Dedifferentiated amniotic fluid mesenchymal stem cell (primary cell): ENCODE data around the gene HYAL3.
"Not testable (repeated sequence)": the region's sequence is repeated elsewhere in the genome, so short reads cannot be mapped to it uniquely, and the experiment has no call there.

Experiments used
- DNase-seq: peaks from one replicate; pipeline ENCODE4 v3.0.0-alpha.2; 2016; ENCODE audit errors: extremely low spot score

The HYAL3 gene

DNA sequence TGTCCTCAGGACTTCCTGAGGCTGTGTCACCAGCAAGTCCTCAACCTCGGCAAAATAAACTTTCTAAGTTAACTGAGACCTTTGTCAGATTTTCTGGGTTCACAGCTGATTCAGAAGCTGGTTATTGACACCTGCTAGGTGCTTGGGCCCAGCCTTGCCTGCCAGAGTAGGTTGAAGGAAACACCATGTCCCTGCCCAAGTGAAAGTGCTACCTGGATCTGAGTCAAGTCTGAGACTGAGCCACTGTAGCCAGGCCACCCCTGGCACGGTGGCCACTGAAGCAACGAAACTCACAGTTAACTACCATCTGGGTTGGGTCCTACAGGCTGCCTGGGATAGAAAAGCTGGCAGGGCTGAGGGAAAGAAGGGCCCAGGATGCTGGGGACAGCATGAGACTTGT lies 15.1 kb upstream of the HYAL3 start:
- no peak for DNase-seq

DNA sequence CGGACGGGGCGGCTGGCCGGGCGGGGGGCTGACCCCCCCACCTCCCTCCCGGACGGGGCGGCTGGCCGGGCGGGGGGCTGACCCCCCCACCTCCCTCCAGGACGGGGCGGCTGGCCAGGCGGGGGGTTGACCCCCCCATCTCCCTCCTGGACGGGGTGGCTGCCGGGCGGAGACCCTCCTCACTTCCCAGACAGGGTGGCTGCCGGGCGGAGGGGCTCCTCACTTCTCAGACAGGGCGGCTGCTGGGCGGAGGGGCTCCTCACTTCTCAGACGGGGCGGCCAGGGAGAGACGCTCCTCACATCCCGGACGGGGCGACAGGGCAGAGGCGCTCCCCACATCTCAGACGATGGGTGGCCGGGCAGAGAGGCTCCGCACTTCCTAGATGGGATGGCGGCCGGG lies 12.8 kb upstream of the HYAL3 start:
- not testable (repeated sequence) for DNase-seq

DNA sequence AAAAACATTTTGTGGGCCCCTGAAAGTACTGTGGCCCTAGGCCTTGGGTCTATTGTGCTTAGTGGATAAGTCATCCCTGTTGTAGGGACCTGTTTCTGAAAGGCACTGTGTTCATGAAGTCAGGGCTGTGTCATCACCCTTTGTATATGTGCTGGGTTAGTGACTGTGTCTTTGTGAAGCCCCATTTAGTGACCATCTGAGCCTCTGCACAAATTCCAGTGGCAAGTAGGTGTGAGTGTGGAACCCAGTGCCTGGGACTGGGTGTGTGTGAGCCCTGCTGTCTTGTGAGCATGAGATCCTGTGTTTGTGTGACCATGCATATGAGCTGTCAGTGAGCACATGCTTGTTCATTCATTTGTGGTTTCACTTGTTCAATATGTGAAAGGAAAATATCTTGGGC lies 5.4 kb upstream of the HYAL3 start:
- no peak for DNase-seq

DNA sequence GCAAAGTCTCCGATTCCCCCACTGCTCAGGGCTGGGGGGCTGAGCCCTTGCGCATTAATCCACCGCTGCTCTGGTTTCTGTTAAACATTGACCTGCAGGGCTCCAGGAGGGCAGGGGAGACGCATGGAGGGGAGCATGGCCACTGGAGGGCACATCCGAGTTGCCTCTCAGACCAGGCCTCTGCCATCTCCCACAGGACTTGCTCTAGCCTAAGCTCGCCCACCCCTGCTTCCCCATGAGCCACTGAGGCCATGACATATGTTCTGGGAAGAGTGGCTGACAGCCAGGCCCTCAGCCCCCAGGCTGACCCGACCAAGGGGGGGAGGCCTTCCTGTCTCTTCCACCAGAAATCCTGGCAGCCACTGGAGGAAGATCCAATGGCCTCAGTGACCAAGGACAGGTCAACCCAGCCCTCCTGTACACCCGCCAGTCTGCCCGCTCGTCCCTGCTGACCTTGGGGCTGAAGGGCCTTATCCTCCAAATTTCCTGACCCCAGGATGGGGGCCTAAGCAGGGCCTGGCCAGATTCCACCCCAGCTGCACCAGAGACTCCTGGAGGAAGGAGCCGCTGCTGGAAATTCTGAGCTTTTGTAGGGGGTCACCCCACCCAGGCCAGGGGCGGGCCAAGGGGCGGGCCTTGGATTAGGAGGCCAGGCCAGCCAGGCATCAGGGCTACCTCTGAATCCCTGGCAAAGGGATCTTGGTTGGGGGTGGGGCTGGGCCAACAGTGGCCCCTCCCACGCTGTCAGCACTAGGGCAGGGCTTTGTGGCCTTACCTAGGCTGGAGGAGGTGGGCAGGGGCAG lies 4.0 kb upstream of the HYAL3 start, which contains the start of gene HYAL1:
Gene HYAL1 (minus strand): TSS at position 562 of the 803 bp plus-strand sequence. CDS start 618 bp downstream, outside the sequence.
- DNase-seq, result peak; percentile 8

DNA sequence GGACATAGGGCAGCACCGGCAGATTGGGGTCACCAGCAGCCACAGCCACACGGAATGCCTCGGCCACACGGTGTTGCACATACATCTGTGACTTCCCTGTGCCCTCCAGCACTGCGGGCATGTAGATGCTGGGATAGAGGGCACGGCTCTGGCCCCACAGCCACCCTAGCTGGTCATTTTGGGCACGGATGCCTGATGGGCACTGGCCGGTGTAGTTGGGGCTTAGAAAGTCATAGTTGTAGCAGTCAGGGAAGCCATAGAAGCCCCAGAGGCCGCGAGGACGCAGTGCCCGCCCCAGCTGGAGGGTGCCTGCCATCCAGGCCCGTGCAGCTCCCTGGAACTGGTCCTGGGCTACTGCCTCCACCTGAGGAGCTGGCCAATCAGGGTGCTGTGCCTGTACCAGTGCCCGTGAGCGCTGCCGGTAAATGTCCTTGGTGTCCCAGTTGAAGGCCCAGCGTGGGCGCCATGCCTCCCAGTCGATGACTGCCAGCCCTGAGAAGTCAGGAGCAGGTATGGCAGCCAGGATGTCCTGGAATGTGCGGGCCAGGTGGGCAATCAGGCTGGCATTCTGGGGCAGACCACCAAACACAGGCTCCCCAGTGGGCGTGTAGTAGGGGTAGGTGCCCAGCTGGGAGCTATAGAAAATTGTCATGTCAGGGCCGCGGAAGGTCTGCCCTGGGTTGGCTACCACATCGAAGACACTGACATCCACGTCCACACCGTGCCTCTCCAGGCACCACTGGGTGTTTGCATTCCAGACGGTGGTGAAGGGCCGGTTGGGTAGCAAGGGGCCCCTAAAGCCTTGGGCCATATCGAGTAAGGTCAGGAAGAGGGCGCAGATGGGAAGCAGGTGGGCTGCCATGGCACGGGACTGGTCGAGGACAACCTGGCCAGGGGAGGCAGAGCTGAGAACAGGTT lies 3.1 kb upstream of the HYAL3 start:
- DNase-seq, result peak; percentile 7

DNA sequence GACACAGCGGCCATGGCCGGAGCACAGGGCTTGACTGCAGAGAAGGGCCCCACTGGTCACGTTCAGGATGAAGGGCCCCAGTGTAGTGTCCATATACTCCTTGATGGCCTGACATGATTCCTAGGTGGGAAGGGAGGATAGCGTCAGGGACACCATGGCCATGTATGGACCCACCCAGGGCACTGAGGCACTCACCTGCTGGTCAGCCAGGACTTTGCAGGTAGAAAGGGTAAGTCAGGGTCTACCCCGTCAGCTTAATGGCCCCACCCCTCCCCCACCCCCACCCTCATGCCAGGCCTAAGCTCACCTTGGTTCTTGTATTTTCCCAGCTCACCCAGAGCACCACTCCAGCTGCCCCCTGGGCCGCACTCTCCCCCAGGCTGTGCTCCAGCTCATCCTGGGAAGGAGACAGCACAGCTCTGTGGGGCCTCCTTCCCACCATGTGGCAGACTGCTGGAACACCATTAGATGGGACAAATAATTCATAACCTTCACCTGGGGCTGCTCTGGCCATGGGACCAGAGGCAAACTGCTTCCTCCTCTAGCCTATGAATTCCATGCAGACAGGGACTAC lies 1.6 kb upstream of the HYAL3 start:
- peak; percentile 8 for DNase-seq

DNA sequence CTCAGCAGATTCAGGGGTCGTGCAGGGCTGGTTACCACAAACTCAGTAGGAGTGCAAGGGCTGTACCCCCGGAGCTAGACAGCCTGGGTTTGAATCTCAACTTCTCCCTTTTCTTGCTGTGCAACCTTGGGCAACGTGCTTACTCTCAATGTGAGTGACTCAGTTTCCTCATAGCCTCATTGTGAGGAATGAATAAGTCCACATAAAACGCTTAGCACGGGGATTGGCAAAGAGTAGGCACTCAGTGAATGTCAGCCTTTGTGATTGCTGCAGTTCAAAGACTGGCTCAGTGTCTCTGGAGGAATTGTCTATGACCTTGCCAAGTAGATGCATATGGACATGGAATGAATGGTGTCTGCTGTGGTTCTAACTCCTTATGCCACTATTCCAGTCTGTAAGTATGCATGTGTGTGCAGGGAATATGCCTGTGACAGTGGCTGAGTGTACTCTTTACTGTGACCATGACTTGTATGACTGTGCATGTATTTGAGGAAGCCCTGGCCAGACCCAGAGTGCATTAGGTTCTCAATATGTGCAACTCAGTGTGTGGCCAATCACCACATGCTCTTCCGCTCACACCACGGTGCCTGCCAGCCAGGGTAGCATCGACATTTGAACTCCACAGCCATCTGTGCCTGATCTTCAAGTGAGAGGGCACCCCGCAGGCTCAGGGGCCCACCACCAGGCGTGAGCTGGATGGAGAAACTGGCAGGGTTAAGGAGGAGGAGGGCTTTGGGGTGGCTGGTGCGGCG lies 900 bp upstream of the HYAL3 start:
- DNase-seq, result peak; percentile 40

DNA sequence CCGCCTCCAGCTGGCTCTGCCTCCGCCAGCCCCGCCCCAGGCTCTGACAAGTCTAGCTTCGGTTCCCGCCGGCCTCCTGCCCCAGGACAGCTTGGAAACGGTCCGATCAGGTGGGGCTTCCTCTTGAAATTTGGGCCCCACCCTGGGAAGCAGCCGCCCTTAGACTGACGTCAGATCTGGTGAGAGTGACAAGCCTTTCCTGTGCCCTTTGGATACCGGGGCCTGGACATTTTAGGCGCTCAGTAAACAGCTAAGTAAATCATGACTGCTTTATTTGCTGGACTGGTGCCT lies 378 bp upstream of the HYAL3 start:
- no peak for DNase-seq

DNA sequence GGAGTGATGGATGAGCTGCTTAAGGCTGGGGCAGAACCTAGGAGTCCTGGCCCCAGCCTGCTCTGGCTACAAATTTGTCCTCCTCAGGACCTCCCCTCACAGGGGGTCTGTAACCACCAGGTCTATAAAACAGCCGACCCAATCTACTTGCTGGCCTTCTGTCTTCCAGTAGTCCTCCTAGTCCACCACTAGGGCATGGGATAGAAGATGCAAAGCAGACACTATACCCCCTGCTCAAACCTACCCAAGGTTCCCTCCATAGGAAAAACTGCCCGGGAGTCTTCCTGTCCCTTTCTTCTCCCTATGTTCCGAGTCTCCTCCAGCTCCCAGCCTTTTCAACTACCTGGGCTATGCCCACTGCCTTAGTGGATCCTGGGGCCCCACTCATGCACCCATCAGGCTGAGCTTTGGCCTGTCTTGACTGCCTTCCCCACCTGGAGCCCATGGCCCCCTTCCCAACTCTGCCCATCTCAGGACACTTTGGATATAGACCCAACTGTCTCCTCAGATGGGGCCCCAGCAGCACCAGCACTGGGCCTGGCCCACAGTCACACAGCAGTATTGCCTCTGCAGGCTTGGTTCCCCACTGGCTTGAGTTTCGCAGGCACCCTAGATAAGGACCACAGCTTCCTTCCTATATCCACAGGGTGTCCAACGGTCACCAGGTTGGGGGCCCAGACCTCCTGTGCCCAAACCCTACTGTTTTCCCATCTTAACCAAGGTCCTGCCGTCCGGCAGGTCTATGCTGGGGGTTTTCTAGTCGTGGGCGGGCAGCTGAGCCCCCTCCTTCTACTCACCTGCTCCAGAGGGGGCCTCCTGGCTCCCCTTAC lies 1.1 kb downstream of the HYAL3 start:
- peak; percentile 11 for DNase-seq

DNA sequence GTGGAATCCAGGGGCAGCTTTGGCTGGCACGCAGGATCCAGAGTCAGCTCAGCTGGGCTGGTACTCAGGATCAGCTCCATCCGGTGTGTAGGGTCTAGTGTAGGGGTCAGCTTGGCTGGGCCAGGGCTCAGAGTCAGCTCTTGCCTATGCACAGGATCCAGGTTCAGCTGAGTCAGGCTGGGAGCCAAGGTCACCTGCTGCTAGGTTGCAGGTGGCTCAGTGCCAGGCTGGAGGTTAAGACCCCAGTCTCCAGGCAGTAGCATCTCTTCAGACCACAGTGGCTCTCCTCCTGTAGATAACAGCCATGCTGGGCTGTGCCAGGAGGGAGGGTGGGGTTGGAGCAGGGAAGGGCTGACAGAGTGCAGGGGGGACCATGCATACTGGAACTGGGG lies 1.8 kb downstream of the HYAL3 start:
- DNase-seq, result no peak

DNA sequence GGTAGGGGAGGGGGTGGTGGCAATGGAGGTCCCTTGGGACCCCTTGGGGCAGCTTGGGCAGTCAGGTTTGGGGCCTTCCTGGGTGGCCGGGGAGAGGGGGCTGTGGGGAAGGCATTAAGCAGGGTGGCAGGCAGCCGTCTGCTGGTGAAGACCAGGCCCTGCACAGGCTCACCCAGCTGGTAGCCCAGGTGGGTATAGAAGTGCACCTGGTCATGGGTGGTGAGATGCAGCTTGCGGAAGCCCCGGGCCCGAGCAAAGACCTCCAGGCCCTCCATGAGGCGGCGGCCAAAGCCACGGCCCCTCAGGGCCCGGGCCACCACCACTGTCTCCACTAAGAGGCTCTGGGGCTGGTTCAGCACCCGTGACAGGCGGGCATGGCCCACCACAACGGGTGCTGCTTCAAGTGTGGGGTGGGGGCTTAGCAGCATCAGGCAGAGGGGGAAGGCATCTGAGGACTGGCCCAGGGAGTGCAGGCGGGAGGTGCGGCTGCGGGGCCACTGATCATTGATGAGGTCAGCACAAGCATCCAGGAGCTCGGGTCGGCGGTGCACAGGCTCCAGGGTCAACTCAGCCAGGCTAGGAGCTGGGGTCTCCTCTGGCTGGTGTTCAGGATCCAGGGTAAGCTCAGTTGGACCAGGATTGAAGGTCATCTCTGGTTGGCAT lies 2.4 kb downstream of the HYAL3 start:
- DNase-seq, result no peak

DNA sequence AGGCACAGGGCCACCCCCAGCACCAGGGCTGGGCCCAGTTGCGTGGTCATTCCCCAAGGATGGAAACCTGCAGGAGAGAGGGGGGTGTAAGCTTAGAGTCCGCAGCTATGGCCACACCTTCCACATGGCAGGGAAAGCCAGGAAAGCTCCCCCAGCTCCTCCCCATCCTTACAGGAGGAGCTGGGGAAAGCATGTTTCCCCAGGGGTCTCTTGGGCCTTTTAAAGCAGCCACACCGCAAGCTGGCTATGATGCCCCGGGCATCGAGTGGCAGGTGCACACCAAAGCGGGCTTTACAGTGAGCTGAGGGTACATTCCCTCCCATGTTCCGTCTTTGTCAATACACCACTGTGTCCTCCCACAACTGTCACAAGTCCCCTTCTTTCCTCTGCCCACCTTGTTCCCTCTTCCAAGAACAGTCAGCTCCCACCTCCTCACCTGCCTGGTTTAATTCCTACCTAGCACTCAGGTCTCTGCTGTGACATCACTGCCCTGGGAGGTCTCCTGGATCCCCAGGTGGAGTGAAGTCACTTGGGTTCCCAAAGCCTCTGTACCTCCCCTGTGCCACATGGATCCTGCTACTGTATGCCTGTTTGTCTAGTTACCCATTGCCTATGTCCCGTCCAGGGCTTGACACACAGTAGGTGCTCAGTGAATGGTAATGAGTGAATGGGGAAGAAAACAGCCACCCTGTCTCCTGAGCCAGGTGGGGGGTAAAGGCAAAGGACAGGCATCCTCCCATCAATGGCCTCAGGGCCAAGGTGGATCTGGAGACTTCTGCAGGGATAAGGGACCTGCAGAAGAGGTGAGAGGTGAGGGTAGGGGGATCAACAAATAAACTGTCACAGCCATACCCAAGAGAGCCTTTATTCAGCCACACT lies 3.4 kb downstream of the HYAL3 start:
- DNase-seq, result no peak

DNA sequence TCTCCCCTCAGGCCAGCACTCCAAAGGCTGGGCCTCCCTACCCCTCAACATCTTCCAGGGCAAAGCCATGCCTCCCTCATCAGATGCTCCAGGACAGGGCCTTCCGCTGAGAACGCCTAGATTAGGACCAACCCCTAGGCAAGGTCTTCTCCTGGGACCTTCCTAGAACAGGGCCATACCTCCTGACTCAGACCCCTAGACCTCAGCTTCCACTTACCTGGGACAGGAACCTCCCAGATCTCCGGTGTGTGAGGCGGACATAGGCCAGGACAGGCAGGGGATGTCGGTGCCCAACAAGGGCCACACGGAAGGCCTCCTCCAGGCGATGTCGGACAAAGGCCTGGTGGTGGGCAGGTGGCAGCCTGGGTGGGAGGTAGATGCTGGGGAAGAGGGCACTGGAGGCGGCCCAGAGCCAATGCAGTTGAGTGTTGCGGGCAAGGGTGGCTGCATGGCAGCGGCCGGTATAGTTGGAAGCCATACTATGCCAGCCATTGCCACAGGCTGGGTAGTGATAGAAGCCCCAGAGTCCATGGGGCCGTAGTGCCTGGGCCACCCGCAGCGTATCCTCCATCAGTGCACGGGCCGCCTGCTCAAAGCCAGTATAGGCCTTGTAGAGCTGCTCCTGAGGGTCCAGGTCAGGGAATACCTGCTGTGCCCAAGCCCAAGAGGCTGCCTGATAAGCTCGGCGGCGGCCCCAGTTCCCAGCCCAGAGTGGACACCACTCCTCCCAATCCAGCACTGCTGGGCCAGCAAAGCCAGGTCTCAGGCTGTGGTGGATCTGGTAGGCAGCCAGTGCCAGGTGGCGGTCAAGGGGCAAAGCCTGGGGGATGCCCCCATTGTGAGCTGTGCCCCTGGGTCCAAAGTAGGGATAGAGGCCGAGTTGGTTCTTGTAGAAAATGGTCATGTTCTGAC lies 4.5 kb downstream of the HYAL3 start:
- DNase-seq, result no peak

DNA sequence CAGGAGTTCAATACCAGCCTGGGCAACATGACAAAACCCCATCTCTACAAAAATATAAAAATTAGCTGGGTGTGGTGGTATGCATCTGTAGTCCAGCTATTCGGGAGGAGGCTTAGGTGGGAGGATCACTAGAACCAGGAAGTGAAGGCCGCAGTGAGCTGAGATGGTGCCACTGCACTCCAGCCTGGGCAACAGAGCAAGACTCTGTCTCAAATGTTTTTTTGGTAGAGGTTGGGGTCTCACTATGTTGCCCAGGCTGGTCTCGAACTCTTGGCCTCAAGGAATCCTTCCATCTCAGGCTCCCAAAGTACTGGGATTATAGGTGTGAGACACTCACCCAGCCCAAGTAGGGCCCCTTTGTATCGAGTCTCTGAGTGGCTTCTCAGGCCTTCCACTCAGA lies 5.1 kb downstream of the HYAL3 start:
- DNase-seq, result no peak

DNA sequence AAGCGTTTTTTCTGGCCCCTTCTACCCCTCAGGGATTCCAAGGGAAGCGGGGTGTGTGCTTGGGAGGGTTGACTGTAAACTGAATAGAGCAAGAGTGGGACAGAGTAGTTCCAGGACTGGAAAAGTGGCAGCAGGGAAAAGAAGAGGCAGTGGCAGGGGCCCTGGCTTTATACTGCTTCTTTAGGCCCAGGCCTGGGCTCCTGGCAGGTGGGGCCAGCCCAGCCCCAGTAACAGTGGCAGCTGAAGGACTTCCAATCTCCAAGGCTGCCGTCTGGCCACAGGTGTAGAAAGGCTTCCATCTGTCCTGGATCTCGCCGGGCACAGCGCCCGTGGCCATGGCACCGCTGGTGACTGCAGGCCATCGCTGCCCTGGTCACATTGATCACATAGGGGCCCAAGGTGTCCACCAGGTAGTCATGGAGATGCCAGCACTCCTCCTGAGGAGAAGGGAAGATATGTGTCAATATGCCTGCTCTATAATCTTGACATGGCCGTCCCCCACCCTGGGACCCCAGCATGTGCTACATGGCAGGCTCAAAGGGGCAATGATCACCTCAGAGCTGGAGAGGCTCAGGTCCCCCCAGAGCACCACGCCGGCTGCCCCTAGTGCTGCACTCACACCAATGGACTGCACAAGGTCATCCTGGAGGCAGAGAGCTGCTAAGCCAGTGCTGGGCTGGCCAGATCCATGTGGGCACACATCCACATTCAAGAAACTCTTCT lies 6.0 kb downstream of the HYAL3 start:
- no peak for DNase-seq

DNA sequence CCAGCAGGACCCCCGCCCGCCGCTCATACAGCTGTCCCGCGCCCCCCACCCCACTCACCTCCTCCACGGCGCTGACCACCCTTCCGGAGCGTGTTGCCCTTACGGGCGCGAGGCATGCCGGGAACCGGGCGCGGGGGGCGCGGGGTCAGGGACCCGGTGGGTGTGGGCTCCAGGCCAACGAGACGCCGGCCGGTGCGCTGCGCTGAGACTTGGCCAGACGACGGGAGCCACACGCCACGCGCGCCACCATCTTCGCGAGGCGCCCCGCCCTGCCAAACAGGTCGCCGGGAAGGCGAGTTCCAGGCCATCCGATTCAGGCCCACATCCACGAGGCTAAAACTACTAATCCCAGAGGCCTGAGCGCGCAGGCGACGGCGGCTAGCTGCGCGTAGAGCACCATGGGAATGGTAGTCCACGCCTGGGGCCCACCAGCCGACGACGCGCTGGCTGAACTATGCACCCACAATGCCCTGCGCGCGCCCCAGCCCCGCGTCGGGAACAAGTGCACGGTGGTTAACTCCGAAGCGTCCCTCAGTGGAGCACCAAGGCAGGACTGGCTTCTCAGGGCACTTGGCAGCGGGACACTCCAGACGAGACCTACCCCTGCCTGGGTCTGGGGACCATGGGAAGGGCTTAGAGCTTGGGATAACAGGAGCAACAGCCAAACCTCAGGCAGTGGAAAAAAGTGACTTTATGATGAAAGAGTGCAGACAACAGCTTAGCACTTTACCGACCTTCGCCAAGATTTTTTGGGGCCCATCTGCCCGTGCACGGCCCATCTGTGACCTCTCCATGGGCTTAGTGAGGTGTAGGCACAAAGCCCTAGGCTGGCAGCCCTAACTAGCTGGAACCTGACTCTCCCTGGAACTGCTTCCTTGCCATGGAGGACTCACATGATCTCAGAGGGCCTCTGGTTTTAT lies 6.8 kb downstream of the HYAL3 start, which contains the start of gene IFRD2:
Gene IFRD2 (minus strand): TSS at position 271 of the 920 bp plus-strand sequence. CDS start 155 bp downstream, at position 116.
- peak; percentile 94 for DNase-seq
